HG02623 (cell line): ENCODE measurements around the gene OR5K4.

Experiments
- ATAC-seq: cut with Tn5 transposase; IDR thresholded peaks from one replicate; pipeline ENCODE4 v1.9.1; 2021; ENCODE audit warnings: moderate library complexity; ENCODE audit not compliant: unreplicated experiment

The OR5K4 gene

GRCh38 chr3:98353554-98353953 is at the start of gene OR5K4:
TSS of gene OR5K4 (plus strand) at chr3:98353854. CDS start at chr3:98353854, 0 bp downstream.
- no peak for ATAC-seq

DNA sequence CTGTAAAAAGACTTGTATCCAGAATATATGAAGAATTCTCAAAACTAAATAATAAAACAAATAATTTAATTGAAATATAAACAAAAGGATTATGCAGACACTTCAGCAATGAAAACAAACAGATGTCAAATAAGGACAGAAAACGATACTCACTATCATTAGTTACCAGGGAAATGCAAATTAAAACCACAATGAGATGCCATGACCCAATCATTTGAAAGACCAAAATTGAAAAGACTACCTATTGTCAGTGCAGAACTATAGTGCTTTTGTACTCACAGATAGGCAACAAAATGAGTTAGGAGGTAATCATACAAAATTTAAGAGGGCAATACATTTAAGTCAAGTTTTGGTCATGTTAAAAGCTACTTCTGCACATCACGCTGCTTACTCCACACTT is 31.6 kb upstream of the OR5K4 start:
- ATAC-seq = no peak

GRCh38 chr3:98322686-98323085 is 31.0 kb upstream of the OR5K4 start:
- no peak for ATAC-seq

- ATAC-seq = no peak
These were observed 30.2 kb upstream of the OR5K4 start for GRCh38 chr3:98323425-98323824.

DNA sequence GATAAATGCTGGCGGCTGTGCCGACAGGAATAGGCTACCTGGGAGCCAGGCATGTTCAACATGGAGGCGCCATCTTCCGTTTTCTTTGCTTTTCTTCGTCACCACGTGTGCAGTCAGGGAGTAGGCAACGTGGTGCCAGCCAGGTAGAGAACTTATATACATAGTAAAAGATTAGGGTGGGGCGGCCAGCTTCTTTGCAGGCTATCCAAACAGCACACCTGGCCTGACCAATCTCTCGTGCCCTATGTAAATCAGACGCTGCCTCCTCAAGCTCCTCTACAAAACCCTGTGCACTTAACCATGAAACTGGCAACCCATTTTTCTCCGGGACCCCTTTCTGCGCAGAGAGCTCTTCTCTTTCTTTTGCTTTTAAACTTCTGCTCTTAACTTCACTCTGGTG is 28.6 kb upstream of the OR5K4 start:
- ATAC-seq = no peak

- ATAC-seq = no peak
These were observed 27.4 kb upstream of the OR5K4 start for GRCh38 chr3:98326105-98326893.

GRCh38 chr3:98326945-98327344 is 26.7 kb upstream of the OR5K4 start:
- ATAC-seq = peak; percentile 46

- ATAC-seq = no peak
These were observed 24.7 kb upstream of the OR5K4 start for GRCh38 chr3:98328933-98329332.

DNA sequence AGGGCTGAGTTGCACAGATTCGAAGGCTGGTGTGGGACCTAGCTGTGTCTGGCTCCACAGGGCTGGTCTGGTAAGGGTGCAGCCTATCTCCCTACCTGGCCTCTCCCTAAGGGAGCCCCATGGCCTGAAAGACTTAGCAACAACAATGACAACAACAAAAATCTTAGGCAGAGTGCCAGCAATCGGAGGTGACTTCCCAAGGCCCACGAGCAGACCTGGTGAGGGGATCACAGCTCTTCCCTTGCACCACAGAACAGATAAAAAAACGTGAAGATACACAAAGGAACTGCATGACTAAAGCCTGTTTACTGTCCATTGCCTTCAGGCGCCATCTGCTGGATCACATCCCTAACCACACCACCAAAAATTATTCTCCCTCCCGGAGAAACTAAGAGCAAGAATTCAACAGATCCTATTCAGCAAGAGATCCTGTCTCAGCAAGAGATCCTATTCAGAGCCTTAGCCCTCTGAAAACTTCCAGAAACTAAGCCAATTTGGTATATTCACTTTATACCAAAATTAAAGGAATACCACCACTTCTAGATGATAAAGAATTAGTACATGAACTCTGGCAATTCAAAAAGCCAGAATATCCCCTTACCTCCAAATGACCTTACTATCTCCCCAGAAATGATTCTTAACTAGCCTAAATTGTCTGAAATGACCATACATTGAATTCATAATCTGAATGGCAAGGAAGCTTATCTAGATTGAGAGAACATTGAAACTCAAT is 24.1 kb upstream of the OR5K4 start:
- peak; percentile 67 for ATAC-seq

DNA sequence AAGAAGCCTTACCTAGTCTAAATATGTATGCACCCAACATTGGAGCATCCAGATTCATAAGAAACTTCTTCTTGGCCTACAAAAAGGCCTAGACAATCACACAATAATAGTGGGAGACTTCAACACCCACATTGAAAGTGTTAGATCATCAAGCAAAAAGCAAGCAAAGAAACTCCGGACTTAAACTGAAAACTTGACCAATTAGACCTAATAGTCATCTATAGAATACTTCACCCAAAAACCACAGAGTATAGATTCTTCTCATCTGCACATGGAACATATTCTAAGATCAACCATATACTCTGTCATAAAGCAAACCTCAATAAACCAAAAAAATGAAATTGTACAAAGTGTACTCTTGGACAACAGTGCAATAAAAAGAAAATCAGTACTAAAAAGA is 22.3 kb upstream of the OR5K4 start:
- no peak for ATAC-seq

DNA sequence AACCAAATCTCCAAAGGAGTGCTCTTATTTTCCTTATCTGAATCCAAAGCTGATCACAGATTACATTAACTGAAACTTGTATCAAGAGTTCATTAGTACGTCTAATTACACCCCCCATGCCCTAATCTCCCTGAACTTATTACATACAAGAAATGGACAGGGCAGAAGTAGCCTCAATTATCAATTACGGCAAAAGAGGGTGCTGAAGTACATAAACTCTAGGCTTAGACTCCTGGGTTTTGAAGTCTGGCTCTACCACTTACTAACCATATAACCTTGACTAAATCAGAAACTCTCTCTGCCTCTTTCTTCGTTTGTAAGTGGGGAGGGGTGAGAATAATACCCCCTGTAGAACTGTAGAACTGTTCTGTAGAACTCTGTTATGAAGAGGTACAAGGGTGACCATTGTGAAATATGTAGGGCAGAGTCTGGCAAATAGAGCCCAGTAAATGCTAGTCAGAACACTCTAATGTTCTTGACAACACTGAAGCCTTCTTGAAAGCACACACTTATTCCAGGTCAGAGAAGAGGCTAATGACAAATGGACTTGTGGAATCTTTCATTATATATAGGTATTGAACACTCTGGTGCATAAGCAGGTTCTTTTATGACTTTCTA is 19.6 kb upstream of the OR5K4 start:
- ATAC-seq = no peak

GRCh38 chr3:98339031-98339430 is 14.6 kb upstream of the OR5K4 start:
- no peak for ATAC-seq

- no peak for ATAC-seq
These were observed 11.9 kb upstream of the OR5K4 start for GRCh38 chr3:98341758-98342157.

DNA sequence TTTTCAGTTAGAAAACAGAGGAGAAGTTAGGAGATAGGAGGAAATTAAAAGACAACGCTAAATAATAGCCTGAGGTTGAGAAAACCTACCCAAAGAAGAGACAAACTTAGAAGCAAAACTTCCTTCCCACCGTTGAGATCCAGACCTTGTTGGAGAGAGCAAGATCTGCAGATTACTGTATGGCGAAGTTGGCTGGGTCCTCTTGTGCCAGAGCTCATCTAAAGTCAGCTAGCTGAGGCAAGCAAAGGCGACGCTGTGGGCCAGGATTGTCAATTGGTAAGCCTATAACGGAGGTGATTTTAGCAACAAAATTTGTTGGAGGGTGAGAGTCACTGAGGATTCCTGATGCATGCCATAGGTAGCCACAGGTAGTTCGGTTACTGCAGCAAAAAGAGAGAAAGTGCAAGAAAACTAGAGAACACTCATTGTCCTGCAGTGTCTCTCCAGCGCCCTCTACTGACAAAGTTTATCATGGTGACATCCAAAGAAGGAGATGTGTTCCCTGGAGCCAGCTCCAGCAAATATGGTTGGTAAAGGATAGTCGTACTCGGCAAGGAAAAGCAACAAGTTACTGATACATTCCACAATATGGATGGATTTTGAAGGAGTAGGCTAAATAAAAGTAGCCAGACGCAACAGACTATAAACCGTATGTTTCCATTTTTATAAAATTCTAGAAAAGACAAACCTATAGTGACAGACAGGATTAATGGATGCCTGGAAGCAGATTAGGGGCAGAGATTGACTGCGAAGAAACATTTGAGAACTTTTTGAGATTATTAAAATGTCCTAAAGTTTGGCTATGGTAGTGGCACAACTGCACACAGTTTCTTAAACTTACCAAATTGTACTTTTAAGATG is 9.8 kb upstream of the OR5K4 start:
- ATAC-seq = peak; percentile 60

DNA sequence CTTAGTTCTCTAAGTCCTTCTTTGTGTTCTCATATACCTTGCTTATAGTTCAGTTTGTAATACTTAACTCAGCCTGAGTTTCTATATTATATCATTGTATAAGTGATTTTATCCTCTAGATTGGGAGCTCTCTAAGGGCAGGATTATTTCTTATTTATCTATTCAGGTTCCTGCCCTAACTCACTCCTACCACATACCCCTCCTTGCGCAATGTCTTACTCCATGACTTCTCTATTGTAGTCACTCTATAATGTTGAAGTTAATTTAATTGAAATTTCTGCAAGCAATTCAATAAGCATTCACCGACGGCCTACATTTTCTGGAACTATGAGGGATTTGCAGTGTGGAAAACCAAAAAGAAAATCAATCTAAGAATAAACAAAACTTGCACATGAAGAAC is 3.6 kb upstream of the OR5K4 start:
- ATAC-seq = no peak

- ATAC-seq = no peak
These were observed 5.6 kb downstream of the OR5K4 start for GRCh38 chr3:98359250-98359649.

GRCh38 chr3:98359993-98360675 is 6.5 kb downstream of the OR5K4 start:
- peak; percentile 59 for ATAC-seq

GRCh38 chr3:98360681-98361080 is 7.0 kb downstream of the OR5K4 start:
- no peak for ATAC-seq

DNA sequence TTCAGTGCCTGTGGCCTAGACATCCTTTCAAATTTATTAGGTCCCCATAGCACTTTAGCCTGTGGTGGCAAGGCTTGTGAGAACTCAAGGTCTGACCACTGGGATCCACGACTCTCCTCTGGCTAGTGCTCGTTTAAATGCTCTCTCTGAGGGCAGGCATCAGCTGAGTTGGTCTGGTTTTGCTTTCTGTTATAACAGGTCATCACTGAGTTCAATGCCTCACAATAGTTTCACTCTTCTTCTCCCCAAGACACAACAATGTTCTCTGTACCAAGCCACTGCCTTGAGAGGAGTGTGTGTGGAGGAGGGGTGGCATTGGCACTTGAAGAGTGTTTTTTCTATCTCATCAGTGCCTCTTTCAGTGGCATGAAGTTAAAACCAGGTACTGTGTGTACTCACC is 7.6 kb downstream of the OR5K4 start:
- ATAC-seq = peak; percentile 48

DNA sequence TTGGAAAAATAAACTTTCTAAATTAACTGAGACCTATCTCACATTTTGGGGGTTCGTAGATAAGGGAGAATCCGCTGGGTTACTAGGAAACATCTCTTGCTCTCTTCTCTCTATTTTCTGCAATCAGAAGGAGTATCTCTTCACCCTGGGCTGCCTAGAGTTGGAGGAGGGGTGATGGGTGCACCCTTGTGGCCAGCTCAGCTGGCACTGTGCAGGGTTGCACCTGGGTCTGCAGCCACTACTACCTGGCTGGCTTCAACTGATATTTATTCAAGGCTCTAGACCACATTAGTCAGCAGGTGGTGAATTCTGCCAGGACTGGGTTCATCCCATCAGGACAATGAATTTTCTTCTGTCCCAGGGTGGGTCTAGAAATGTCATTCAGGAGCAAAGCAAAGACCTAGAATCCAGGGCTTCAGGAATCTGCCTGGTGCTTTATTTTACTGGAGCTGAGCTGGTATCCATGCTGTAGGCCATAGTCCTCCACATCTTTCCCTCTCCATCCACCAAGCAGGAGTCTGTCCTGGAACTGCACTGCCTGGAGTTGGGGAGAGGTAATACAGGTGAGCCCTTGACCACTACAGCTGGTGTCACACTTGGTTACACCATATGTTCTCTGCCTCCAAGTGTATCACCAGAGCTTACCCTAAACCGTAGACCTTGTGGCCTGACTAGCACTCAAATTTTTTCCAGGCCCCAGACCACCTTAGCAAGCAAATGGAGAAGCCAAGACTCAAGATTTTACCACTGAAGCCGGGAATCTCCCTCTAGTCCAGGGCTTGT is 14.0 kb downstream of the OR5K4 start:
- ATAC-seq = no peak
